GM19397 (cell line): Measurements from ENCODE around the gene ABCC3.

Experiments used
- ATAC-seq: cut with Tn5 transposase; IDR thresholded peaks from one replicate; pipeline ENCODE4 v1.9.1; 2021; ENCODE audit warnings: mild to moderate bottlenecking, moderate library complexity; ENCODE audit not compliant: unreplicated experiment

Gene ABCC3

GRCh38 chr17:50725769-50726655 is 91.3 kb downstream of the ABCC3 start:
- ATAC-seq, result no peak

GRCh38 chr17:50728112-50728429 is 93.4 kb downstream of the ABCC3 start:
- no peak for ATAC-seq

- ATAC-seq, result no peak
Observed at GRCh38 chr17:50728881-50729765, 94.4 kb downstream of the ABCC3 start.

- no peak for ATAC-seq
Observed at GRCh38 chr17:50731575-50732460, 97.1 kb downstream of the ABCC3 start.

- no peak for ATAC-seq
Observed at GRCh38 chr17:50735287-50735686, 100.6 kb downstream of the ABCC3 start.

- ATAC-seq, result no peak
Observed at GRCh38 chr17:50737118-50737698, 102.5 kb downstream of the ABCC3 start.

GRCh38 chr17:50739098-50739497 is 104.4 kb downstream of the ABCC3 start:
- no peak for ATAC-seq
